GM12874 (cell line): ENCODE data around the gene TWSG1.

Source experiments
- TF ChIP-seq, protein P1 (sequence below): IDR thresholded peaks from 2 replicates; pipeline ENCODE4 v1.5.1; 2011; ENCODE audit warnings: low read depth, mild to moderate bottlenecking, control low read depth, low read length, moderate library complexity; ENCODE audit not compliant: insufficient read depth

Gene TWSG1

DNA sequence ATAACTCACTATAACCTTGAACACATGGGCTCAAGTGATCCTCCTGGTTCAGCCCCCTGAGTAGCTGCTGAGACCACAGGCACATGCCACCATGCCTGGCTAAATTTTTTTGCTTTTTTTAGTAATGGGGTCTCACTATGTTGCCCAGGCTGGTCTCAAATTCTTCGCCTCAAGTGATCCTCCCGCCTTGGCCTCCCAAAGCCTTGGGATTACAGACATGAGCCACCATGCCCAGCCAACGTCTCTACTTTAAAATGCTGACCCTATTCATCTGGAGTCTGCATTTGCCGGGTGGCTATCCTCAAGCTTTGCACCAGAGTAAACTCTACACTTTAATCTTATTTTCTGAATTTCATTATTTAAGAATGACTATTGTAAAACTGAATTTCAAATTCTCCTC is 103.1 kb downstream of the TWSG1 start:
- TF ChIP-seq, protein P1, sequence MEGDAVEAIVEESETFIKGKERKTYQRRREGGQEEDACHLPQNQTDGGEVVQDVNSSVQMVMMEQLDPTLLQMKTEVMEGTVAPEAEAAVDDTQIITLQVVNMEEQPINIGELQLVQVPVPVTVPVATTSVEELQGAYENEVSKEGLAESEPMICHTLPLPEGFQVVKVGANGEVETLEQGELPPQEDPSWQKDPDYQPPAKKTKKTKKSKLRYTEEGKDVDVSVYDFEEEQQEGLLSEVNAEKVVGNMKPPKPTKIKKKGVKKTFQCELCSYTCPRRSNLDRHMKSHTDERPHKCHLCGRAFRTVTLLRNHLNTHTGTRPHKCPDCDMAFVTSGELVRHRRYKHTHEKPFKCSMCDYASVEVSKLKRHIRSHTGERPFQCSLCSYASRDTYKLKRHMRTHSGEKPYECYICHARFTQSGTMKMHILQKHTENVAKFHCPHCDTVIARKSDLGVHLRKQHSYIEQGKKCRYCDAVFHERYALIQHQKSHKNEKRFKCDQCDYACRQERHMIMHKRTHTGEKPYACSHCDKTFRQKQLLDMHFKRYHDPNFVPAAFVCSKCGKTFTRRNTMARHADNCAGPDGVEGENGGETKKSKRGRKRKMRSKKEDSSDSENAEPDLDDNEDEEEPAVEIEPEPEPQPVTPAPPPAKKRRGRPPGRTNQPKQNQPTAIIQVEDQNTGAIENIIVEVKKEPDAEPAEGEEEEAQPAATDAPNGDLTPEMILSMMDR = no peak

GRCh38 chr18:9441061-9441460 is 106.5 kb downstream of the TWSG1 start:
- TF ChIP-seq, protein P1 = no peak

DNA sequence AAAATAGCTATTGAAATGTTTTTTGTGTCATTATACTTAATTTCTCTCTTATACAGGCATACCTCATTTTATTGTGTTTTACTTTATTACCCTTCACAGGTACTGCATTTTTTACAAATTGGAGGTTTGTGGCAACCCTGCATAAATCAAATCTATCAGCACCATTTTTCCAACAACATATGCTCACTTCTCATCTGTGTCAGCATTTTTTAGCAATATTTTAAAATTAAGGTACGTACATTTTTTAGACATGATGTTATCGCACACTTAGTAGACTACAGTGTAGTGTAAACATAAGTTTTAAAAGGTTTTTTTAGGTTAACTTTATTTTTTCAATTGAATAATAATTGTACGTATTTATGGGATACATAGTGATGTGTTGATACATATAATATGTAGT is 110.0 kb downstream of the TWSG1 start:
- TF ChIP-seq, protein P1 = no peak

DNA sequence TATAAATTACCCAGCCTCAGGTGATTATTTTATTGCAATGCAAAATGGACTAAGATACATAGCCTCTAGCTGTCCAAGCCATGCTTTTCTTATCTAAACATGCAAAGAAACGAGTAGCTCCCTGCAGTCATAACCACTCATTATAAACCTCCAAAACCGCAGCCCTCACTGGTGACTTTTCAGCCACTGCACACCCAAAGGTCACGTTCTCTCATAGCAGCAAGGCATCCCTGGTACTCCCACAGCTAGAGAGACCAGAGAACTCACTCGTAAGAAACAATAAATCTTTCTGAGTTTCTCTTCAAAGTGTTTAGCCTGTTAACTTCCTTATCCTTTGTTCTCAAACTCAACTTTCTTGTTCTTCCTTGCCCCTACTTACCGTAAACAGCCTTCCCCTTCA is 112.3 kb downstream of the TWSG1 start:
- TF ChIP-seq, protein P1 = no peak

GRCh38 chr18:9447334-9447733 is 112.8 kb downstream of the TWSG1 start:
- TF ChIP-seq, protein P1 = no peak

- TF ChIP-seq, protein P1 = no peak
Observed at GRCh38 chr18:9449600-9450414, 115.2 kb downstream of the TWSG1 start.
